Smooth muscle cell (in vitro differentiated cells): ENCODE measurements around the gene GIGYF2. TPM values are rescaled to one million over a fixed set of nuclear protein-coding genes. Genes with fewer than 3 reads are reported as not detected.
"Not testable (repeated sequence)": the region's sequence is repeated elsewhere in the genome, so short reads cannot be mapped to it uniquely, and the experiment has no call there.

Experiments
- DNase-seq: peaks from one replicate; lab custom pipeline; 2025; ENCODE audit not compliant: unreplicated experiment; lab: John Stamatoyannopoulos, UW
- H2AFZ ChIP-seq: fragments of 200-600 bp; sonication (generic); 2 replicates; pipeline ENCODE4 v1.6.0; 2016; ENCODE audit warnings: antibody characterized with exemption, low read depth, mild to moderate bottlenecking
- H3F3A ChIP-seq: fragments of 200-600 bp; sonication (generic); 2 replicates; pipeline ENCODE4 v1.6.0; 2017; ENCODE audit warnings: antibody characterized with exemption, low read depth
- H3K27ac ChIP-seq: fragments of 200-600 bp; sonication (generic); 2 replicates; pipeline ENCODE4 v1.5.1; 2016; ENCODE audit warnings: low read depth, mild to moderate bottlenecking
- H3K27me3 ChIP-seq: fragments of 200-600 bp; sonication (generic); 2 replicates; pipeline ENCODE4 v1.6.1; 2016; ENCODE audit warnings: low read depth, mild to moderate bottlenecking
- H3K36me3 ChIP-seq: fragments of 200-600 bp; sonication (generic); 2 replicates; pipeline ENCODE4 v1.5.1; 2016; ENCODE audit warnings: low read depth
- H3K4me1 ChIP-seq: fragments of 200-600 bp; sonication (generic); 2 replicates; pipeline ENCODE4 v1.5.1; 2016; ENCODE audit warnings: low read depth
- H3K4me2 ChIP-seq: fragments of 200-600 bp; sonication (generic); 2 replicates; pipeline ENCODE4 v1.6.0; 2016; ENCODE audit warnings: mild to moderate bottlenecking
- H3K4me3 ChIP-seq: fragments of 200-600 bp; sonication (generic); 2 replicates; pipeline ENCODE4 v1.5.1; 2016; ENCODE audit warnings: mild to moderate bottlenecking
- H3K79me2 ChIP-seq: fragments of 200-600 bp; sonication (generic); 2 replicates; pipeline ENCODE4 v1.6.0; 2016; ENCODE audit warnings: low read depth, mild to moderate bottlenecking
- H3K9ac ChIP-seq: fragments of 200-600 bp; sonication (generic); 2 replicates; pipeline ENCODE4 v1.6.0; 2016; ENCODE audit warnings: low read depth
- H3K9me3 ChIP-seq: fragments of 200-600 bp; sonication (generic); replicated peaks from 2 replicates; pipeline ENCODE4 v1.5.1; 2016; ENCODE audit warnings: low read depth
- H4K20me1 ChIP-seq: fragments of 200-600 bp; sonication (generic); 2 replicates; pipeline ENCODE4 v1.6.0; 2016; ENCODE audit warnings: low read depth
- CTCF ChIP-seq: fragments of 200-600 bp; sonication (generic); IDR thresholded peaks from 2 replicates; pipeline ENCODE4 v1.5.1; 2017; ENCODE audit warnings: borderline replicate concordance, mild to moderate bottlenecking, antibody characterized with exemption; ENCODE audit not compliant: insufficient read depth, poor library complexity, severe bottlenecking
- WGBS: methylation state at CpG from one replicate; pipeline ENCODE4 v1.1.7; 2016; ENCODE audit warnings: low lambda C conversion rate; 5-methylcytosine and 5-hydroxymethylcytosine counted together
- polyA plus RNA-seq: library from polyadenylated mRNA; unstranded; fragments of >200 nt; fragmentation: Nextera tagmentation; extraction: Ambion mirVana; gene quantifications from 2 replicates; pipeline ENCODE4 v1.2.1, GENCODE V29; 2016
- total RNA-seq: library from RNA; depleted of rRNA; stranded (reverse); fragments of >200 nt; gene quantifications from 2 replicates; pipeline ENCODE4 v1.2.3, GENCODE V29; 2014

GIGYF2 gene
- total and polyA plus RNA-seq, 2 experiments from 2014 or later, result 16.2 to 57.6 TPM

GRCh38 chr2:232707076-232707475, 9.9 kb downstream of the GIGYF2 start:
- H3K27me3 ChIP-seq, result no peaks in the 10 kb centered on the region
- H3K4me2 ChIP-seq, result no peak overlapping the region
- H3K4me3 ChIP-seq, result no peak overlapping the region
- no peak for TF ChIP-seq CTCF
- no peaks in the 10 kb centered on the region for H3F3A ChIP-seq
- no peak for DNase-seq
- H3K36me3 ChIP-seq, result no peaks in the 10 kb centered on the region
- no peak overlapping the region for H3K27ac ChIP-seq
- 94% methylated on average over 4 of the region's 4 CpGs for WGBS
- no peaks in the 10 kb centered on the region for H3K4me1 ChIP-seq
- H3K9ac ChIP-seq, result no peak overlapping the region
- no peak overlapping the region for H2AFZ ChIP-seq
- no peaks in the 10 kb centered on the region for H3K9me3 ChIP-seq
- H4K20me1 ChIP-seq, result peaks cover 94% of the 10 kb centered on the region
- peaks cover 97% of the 10 kb centered on the region for H3K79me2 ChIP-seq

- TF ChIP-seq CTCF, result no peak
- DNase-seq, result no peak
- H3K4me2 ChIP-seq, result no peak overlapping the region
- peaks cover 99% of the 10 kb centered on the region for H4K20me1 ChIP-seq
- no peaks in the 10 kb centered on the region for H3K36me3 ChIP-seq
- H3F3A ChIP-seq, result no peaks in the 10 kb centered on the region
- H3K27me3 ChIP-seq, result no peaks in the 10 kb centered on the region
- H3K9me3 ChIP-seq, result no peaks in the 10 kb centered on the region
- no peaks in the 10 kb centered on the region for H3K4me1 ChIP-seq
- no peak overlapping the region for H3K4me3 ChIP-seq
- H2AFZ ChIP-seq, result no peak overlapping the region
- no peak overlapping the region for H3K27ac ChIP-seq
- H3K9ac ChIP-seq, result no peak overlapping the region
- peaks cover 97% of the 10 kb centered on the region for H3K79me2 ChIP-seq
Observed at GRCh38 chr2:232713505-232713904, 16.4 kb downstream of the GIGYF2 start.

GRCh38 chr2:232714969-232715368, 17.8 kb downstream of the GIGYF2 start:
- peaks cover 2% of the 10 kb centered on the region for H3K36me3 ChIP-seq
- H3K4me3 ChIP-seq, result no peak overlapping the region
- H3K79me2 ChIP-seq, result peaks cover 97% of the 10 kb centered on the region
- no peaks in the 10 kb centered on the region for H3K27me3 ChIP-seq
- peaks cover 99% of the 10 kb centered on the region for H4K20me1 ChIP-seq
- no peaks in the 10 kb centered on the region for H3K4me1 ChIP-seq
- H3K27ac ChIP-seq, result no peak overlapping the region
- TF ChIP-seq CTCF, result no peak
- no peaks in the 10 kb centered on the region for H3K9me3 ChIP-seq
- H2AFZ ChIP-seq, result no peak overlapping the region
- DNase-seq, result no peak
- 81% methylated on average over 3 of the region's 3 CpGs for WGBS
- H3K9ac ChIP-seq, result no peak overlapping the region
- H3K4me2 ChIP-seq, result no peak overlapping the region
- H3F3A ChIP-seq, result no peaks in the 10 kb centered on the region

GRCh38 chr2:232720056-232720455, 22.9 kb downstream of the GIGYF2 start:
- H3K4me3 ChIP-seq, DNase-seq, H3F3A ChIP-seq, H3K9ac ChIP-seq, H3K9me3 ChIP-seq, H3K27ac ChIP-seq, H3K27me3 ChIP-seq, H3K4me2 ChIP-seq, H2AFZ ChIP-seq, H3K4me1 ChIP-seq, H3K36me3 ChIP-seq: not testable (repeated sequence)
- Histone ChIP-seq H3K79me2 (peaks cover 92% of the 10 kb centered on the region), H4K20me1 (peaks cover 97% of the 10 kb centered on the region)
